ENCODE data around the gene SH3BP5L. TPM values are rescaled to one million over a fixed set of nuclear protein-coding genes. Genes with fewer than 3 reads are reported as not detected.

The SH3BP5L gene
- total RNA-seq, 4 donors from 2014 or later: 25.2 to 32.0 (median 30.0) TPM

GRCh38 chr1:248821101-248821500 is 4.6 kb downstream of the SH3BP5L start:
- Histone ChIP-seq H3K4me1 (peaks cover 32 to 48% of the 10 kb centered on the region in 2 donors), H3K27ac (no peak overlapping the region), H3K27me3 (no peaks in the 10 kb centered on the region), H3K4me3 (replicated peaks in 1 of 3) (no peak overlapping the region), H3K36me3 (peaks cover 5 to 12% of the 10 kb centered on the region in 2 donors), H3K9me3 (no peaks in the 10 kb centered on the region)
- TF ChIP-seq CTCF (IDR thresholded peaks at IDR 0.05): no peak
- TF ChIP-seq POLR2A (IDR thresholded peaks at IDR 0.05): no peak
- intact Hi-C loops (cut with DNase I): no loop called here
- no peak for DNase-seq
- 65 to 79% methylated on average over 3 of the region's 3 CpGs for WGBS, 2 donors

- Histone ChIP-seq H3K27me3 (no peaks in the 10 kb centered on the region), H3K36me3 (peaks cover 15 to 22% of the 10 kb centered on the region in 2 donors), H3K4me1 (peaks cover 31 to 47% of the 10 kb centered on the region in 2 donors), H3K9me3 (no peaks in the 10 kb centered on the region), H3K27ac (no peak overlapping the region), H3K4me3 (replicated peaks in 1 of 3) (no peak overlapping the region)
- 88 to 89% methylated on average over 7 of the region's 7 CpGs for WGBS, 2 donors
- TF ChIP-seq POLR2A (IDR thresholded peaks at IDR 0.05): no peak
- no peak for TF ChIP-seq CTCF (IDR thresholded peaks at IDR 0.05)
- intact Hi-C loops (cut with DNase I): no loop called here
- DNase-seq: no peak
Measured at GRCh38 chr1:248820041-248820585, 5.6 kb downstream of the SH3BP5L start.

- peak in 1 of 2 donors; percentile 33 for DNase-seq
- peaks cover 17 to 33% of the 10 kb centered on the region in 2 donors for H3K4me1 ChIP-seq
- 70 to 81% methylated on average over 5 of the region's 5 CpGs for WGBS, 2 donors
Measured at GRCh38 chr1:248818505-248819374, 7.0 kb downstream of the SH3BP5L start.

GRCh38 chr1:248817065-248817464 is 8.7 kb downstream of the SH3BP5L start:
- intact Hi-C loops (cut with DNase I): no loop called here
- TF ChIP-seq CTCF (IDR thresholded peaks at IDR 0.05): no peak
- no peak for TF ChIP-seq POLR2A (IDR thresholded peaks at IDR 0.05)
- peaks cover 40 to 46% of the 10 kb centered on the region in 2 donors for H3K36me3 ChIP-seq
- H3K4me3 ChIP-seq (replicated peaks in 1 of 3): no peak overlapping the region
- no peaks in the 10 kb centered on the region for H3K9me3 ChIP-seq
- H3K27ac ChIP-seq: no peak overlapping the region
- WGBS, 2 donors: 83 to 93% methylated on average over 6 of the region's 6 CpGs
- DNase-seq: no peak
- H3K4me1 ChIP-seq: peaks cover 5 to 17% of the 10 kb centered on the region in 2 donors
- H3K27me3 ChIP-seq: no peaks in the 10 kb centered on the region

More at GRCh38 chr1:248818505-248819374, 7.0 kb downstream of the SH3BP5L start:
- no peak for TF ChIP-seq POLR2A (IDR thresholded peaks at IDR 0.05)
- TF ChIP-seq CTCF (IDR thresholded peaks at IDR 0.05): no peak
- H3K4me3 ChIP-seq (replicated peaks in 1 of 3): no peak overlapping the region
- H3K9me3 ChIP-seq: no peaks in the 10 kb centered on the region
- H3K27me3 ChIP-seq: no peaks in the 10 kb centered on the region
- intact Hi-C loops (cut with DNase I): no loop called here
- peaks cover 26 to 35% of the 10 kb centered on the region in 2 donors for H3K36me3 ChIP-seq
- H3K27ac ChIP-seq: no peak overlapping the region
